Gastroesophageal sphincter (tissue), 4 donors: Measurements from ENCODE around the gene C1QTNF8. TPM values are rescaled to one million over a fixed set of nuclear protein-coding genes. Genes with fewer than 3 reads are reported as not detected.

ENCODE experiments used
- ATAC-seq: fragments of 150-250 bp; one replicate; pipeline ENCODE4 v1.9.1; 2016; ENCODE audit warnings: mild to moderate bottlenecking, moderate library complexity
- H3K27ac ChIP-seq, 4 donors: fragments of 200-600 bp; sonication (generic) in 3 of 4; 1 replicate in 3 of 4; 2 replicates in 1 of 4; pipeline ENCODE4 v1.5.1; 2016 to 2019
- H3K27me3 ChIP-seq: fragments of 200-600 bp; sonication (generic); one replicate; pipeline ENCODE4 v1.5.1; 2019
- H3K36me3 ChIP-seq, 2 donors: fragments of 200-600 bp; sonication (generic); one replicate each; pipeline ENCODE4 v1.5.1; 2019; ENCODE audit warnings: control low read depth in 1 of 2
- H3K4me1 ChIP-seq, 3 donors: fragments of 200-600 bp; sonication (generic); 1 replicate in 2 of 3; 2 replicates in 1 of 3; pipeline ENCODE4 v1.5.1; 2016 to 2019; ENCODE audit warnings: control low read depth in 2 of 3
- H3K4me3 ChIP-seq, 2 donors: fragments of 200-600 bp; sonication (generic); one replicate each; pipeline ENCODE4 v1.5.1; 2019; ENCODE audit warnings: mild to moderate bottlenecking in 1 of 2, moderate library complexity in 1 of 2
- H3K9me3 ChIP-seq, 3 donors: fragments of 200-600 bp; sonication (generic); one replicate each; pipeline ENCODE4 v1.5.1; 2017 to 2019; ENCODE audit warnings: control low read depth in 2 of 3
- CTCF ChIP-seq, 4 experiments: fragments of 200-600 bp in 2 of 4; fragments of 450-650 bp in 2 of 4; sonication (generic) in 1 of 4; IDR thresholded peaks; one replicate each; pipeline ENCODE4 v1.5.1; 2017 to 2019; ENCODE audit warnings: antibody characterized with exemption in 4 of 4, mild to moderate bottlenecking in 2 of 4, moderate library complexity in 2 of 4
- EP300 ChIP-seq: sonication (generic); formaldehyde crosslinking; IDR thresholded peaks from one replicate; pipeline ENCODE4 v1.6.1; 2017; ENCODE audit warnings: antibody characterized with exemption, mild to moderate bottlenecking
- POLR2A ChIP-seq, 2 donors: fragments of 450-650 bp; IDR thresholded peaks; one replicate each; pipeline ENCODE4 v1.6.1; 2017; ENCODE audit warnings: antibody characterized with exemption in 2 of 2, mild to moderate bottlenecking in 2 of 2, moderate library complexity in 1 of 2
- POLR2AphosphoS5 ChIP-seq: sonication (generic); formaldehyde crosslinking; IDR thresholded peaks from one replicate; pipeline ENCODE4 v1.6.1; 2017; ENCODE audit warnings: antibody characterized with exemption
- WGBS, 2 donors: methylation state at CpG; one replicate each; pipeline ENCODE4 v1.1.5; 2018; ENCODE audit warnings: low coverage in 1 of 2; 5-methylcytosine and 5-hydroxymethylcytosine counted together
- total RNA-seq, 4 donors: library from RNA; depleted of rRNA; stranded (reverse); fragments of >200 nt; gene quantifications; one replicate each; pipeline ENCODE4 v1.1.0, GENCODE V29; 2016

Gene C1QTNF8
- total RNA-seq, 4 donors from 2014 or later = not detected

GRCh38 chr16:1077877-1078578 is 18.0 kb downstream of the C1QTNF8 start:
- no peak overlapping the region for H3K4me3 ChIP-seq
- no peaks in the 10 kb centered on the region for H3K9me3 ChIP-seq
- WGBS, 2 donors = 64 to 70% methylated on average over 2 to 4 of the region's 36 CpGs
- TF ChIP-seq POLR2A (IDR thresholded peaks at IDR 0.05) (no peak), EP300 (no peak), POLR2AphosphoS5 (no peak), CTCF (IDR thresholded peaks at IDR 0.05) (no peak)
- H3K27ac ChIP-seq = no peak overlapping the region
- H3K36me3 ChIP-seq = no peaks in the 10 kb centered on the region
- peaks cover 98% of the 10 kb centered on the region for H3K27me3 ChIP-seq
- H3K4me1 ChIP-seq = peaks cover 0 to 10% (median 0%) of the 10 kb centered on the region in 3 donors
- ATAC-seq = no peak

GRCh38 chr16:1076801-1077576 is 19.1 kb downstream of the C1QTNF8 start:
- no peak for TF ChIP-seq POLR2AphosphoS5
- no peak for TF ChIP-seq EP300
- TF ChIP-seq CTCF (IDR thresholded peaks at IDR 0.05) = no peak
- no peak for TF ChIP-seq POLR2A (IDR thresholded peaks at IDR 0.05)
- ATAC-seq = no peak

GRCh38 chr16:1075546-1075945 is 20.5 kb downstream of the C1QTNF8 start:
- Histone ChIP-seq H3K9me3 (no peaks in the 10 kb centered on the region), H3K4me1 (peaks cover 0 to 10% (median 0%) of the 10 kb centered on the region in 3 donors), H3K4me3 (no peak overlapping the region), H3K27me3 (peaks cover 98% of the 10 kb centered on the region), H3K27ac (no peak overlapping the region), H3K36me3 (no peaks in the 10 kb centered on the region)
- 42 to 49% methylated on average over 3 to 4 of the region's 13 CpGs for WGBS, 2 donors
- no peak for TF ChIP-seq POLR2AphosphoS5
- no peak for TF ChIP-seq EP300
- no peak for TF ChIP-seq CTCF (IDR thresholded peaks at IDR 0.05)
- no peak for TF ChIP-seq POLR2A (IDR thresholded peaks at IDR 0.05)
- no peak for ATAC-seq

More at GRCh38 chr16:1076801-1077576, 19.1 kb downstream of the C1QTNF8 start:
- Histone ChIP-seq H3K27me3 (peaks cover 98% of the 10 kb centered on the region), H3K27ac (no peak overlapping the region), H3K36me3 (no peaks in the 10 kb centered on the region), H3K4me3 (no peak overlapping the region), H3K4me1 (peaks cover 0 to 10% (median 0%) of the 10 kb centered on the region in 3 donors), H3K9me3 (no peaks in the 10 kb centered on the region)
- 23 to 46% methylated on average over 8 of the region's 16 CpGs for WGBS, 2 donors

- no peaks in the 10 kb centered on the region for H3K9me3 ChIP-seq
- no peak for ATAC-seq
- H3K27ac ChIP-seq = no peak overlapping the region
- H3K4me1 ChIP-seq = peaks cover 0 to 10% (median 0%) of the 10 kb centered on the region in 3 donors
- no peak overlapping the region for H3K4me3 ChIP-seq
- H3K36me3 ChIP-seq = no peaks in the 10 kb centered on the region
- WGBS, 2 donors = no CpG with 5 or more reads among the region's 11 CpGs
- TF ChIP-seq EP300 = no peak
- no peak for TF ChIP-seq POLR2AphosphoS5
- TF ChIP-seq POLR2A (IDR thresholded peaks at IDR 0.05) = no peak
- no peak for TF ChIP-seq CTCF (IDR thresholded peaks at IDR 0.05)
- peaks cover 98% of the 10 kb centered on the region for H3K27me3 ChIP-seq
Observed at GRCh38 chr16:1074379-1074649, 21.7 kb downstream of the C1QTNF8 start.
